Endothelial cell of umbilical vein (primary cell): Measurements from ENCODE around the gene SULT1C4. TPM values are rescaled to one million over a fixed set of nuclear protein-coding genes. Genes with fewer than 3 reads are reported as not detected.

ENCODE experiments used
- BruUV-seq: library from RNA; stranded (reverse); fragments of 400-500 nt; replicated peaks from 2 replicates; lab custom pipeline; 2021; lab: Mats Ljungman, UMichigan
- CTCF ChIA-PET: fragments of 300-600, 350-600 bp; sonication (Branson Sonifier 250); formaldehyde crosslinking; loops from one replicate; lab custom pipeline; 2021; ENCODE audit warnings: antibody characterized with exemption, inconsistent platforms; lab: Charles Lee
- POLR2A ChIA-PET: fragments of 300-600, 350-600 bp; sonication (Branson Sonifier 250); formaldehyde crosslinking; loops from one replicate; lab custom pipeline; 2021; ENCODE audit warnings: antibody characterized with exemption, inconsistent platforms; lab: Charles Lee
- DNase-seq: peaks from one replicate; pipeline ENCODE4 v3.0.0-alpha.2; 2011; ENCODE audit warnings: low read depth, low spot score
- FAIRE-seq: peaks from 2 replicates; lab custom pipeline; 2011; peaks lifted over from hg19 to GRCh38; lab: Jason Lieb, UNC
- H2AFZ ChIP-seq: 2 replicates; pipeline ENCODE4 v1.6.0; 2012; ENCODE audit warnings: low read depth, low read length, control low read depth, inconsistent platforms
- H3K27ac ChIP-seq: 2 replicates; pipeline ENCODE4 v1.5.1; 2011; ENCODE audit warnings: low read depth, mild to moderate bottlenecking, control low read depth, low read length, moderate library complexity; ENCODE audit not compliant: insufficient read depth
- H3K27me3 ChIP-seq, 2 experiments: 2 replicates each; pipeline versions ENCODE4 v1.6.0 to v1.6.1; 2011; ENCODE audit warnings: low read length in 2 of 2, mixed read lengths in 1 of 2; ENCODE audit not compliant: control insufficient read depth in 2 of 2, insufficient read depth in 2 of 2
- H3K36me3 ChIP-seq, 2 experiments: 2 replicates in 1 of 2; 3 replicates in 1 of 2; pipeline ENCODE4 v1.5.1; 2011; ENCODE audit warnings: low read length in 2 of 2, mild to moderate bottlenecking in 1 of 2, moderate library complexity in 1 of 2; ENCODE audit not compliant: control insufficient read depth in 2 of 2, insufficient read depth in 2 of 2; ENCODE audit errors: extremely low read depth in 1 of 2
- H3K4me1 ChIP-seq: 3 replicates; pipeline ENCODE4 v1.5.1; 2011; ENCODE audit warnings: mild to moderate bottlenecking, low read length; ENCODE audit not compliant: control insufficient read depth, insufficient read depth; ENCODE audit errors: extremely low read depth
- H3K4me2 ChIP-seq: 2 replicates; pipeline ENCODE4 v1.6.1; 2011; ENCODE audit warnings: low read length, control low read depth, mixed read lengths; ENCODE audit not compliant: insufficient read depth
- H3K4me3 ChIP-seq, 3 experiments: fragments of 200-600 bp in 1 of 3; sonication (generic), shearing (Covaris generic) in 1 of 3; replicated peaks in 1 of 3; 2 replicates each; pipeline ENCODE4 v1.5.1; 2011 to 2016; ENCODE audit warnings: control low read depth in 3 of 3, low read length in 3 of 3, mild to moderate bottlenecking in 2 of 3, inconsistent platforms in 1 of 3, low read depth in 1 of 3, moderate library complexity in 1 of 3; ENCODE audit not compliant: insufficient read depth in 1 of 3
- H3K79me2 ChIP-seq: 2 replicates; pipeline ENCODE4 v1.6.0; 2012; ENCODE audit warnings: low read length, inconsistent platforms; ENCODE audit not compliant: control insufficient read depth, insufficient read depth
- H3K9ac ChIP-seq: replicated peaks from 2 replicates; pipeline ENCODE3; 2011; ENCODE audit warnings: low read length, control low read depth; ENCODE audit not compliant: insufficient read depth; ENCODE audit errors: extremely low read depth
- H3K9me1 ChIP-seq: replicated peaks from 3 replicates; pipeline ENCODE4 v1.6.0; 2011; ENCODE audit warnings: mild to moderate bottlenecking, low read length; ENCODE audit not compliant: control insufficient read depth, insufficient read depth; ENCODE audit errors: extremely low read depth
- H3K9me3 ChIP-seq: replicated peaks from 2 replicates; pipeline ENCODE4 v1.5.1; 2012; ENCODE audit warnings: low read length, inconsistent platforms; ENCODE audit not compliant: control insufficient read depth, insufficient read depth
- H4K20me1 ChIP-seq: replicated peaks from 2 replicates; pipeline ENCODE3; 2011; ENCODE audit warnings: mild to moderate bottlenecking, low read length; ENCODE audit not compliant: control insufficient read depth, insufficient read depth; ENCODE audit errors: extremely low read depth
- EZH2 ChIP-seq: IDR thresholded peaks from 2 replicates; pipeline ENCODE4 v1.6.1; 2012; ENCODE audit warnings: borderline replicate concordance, low read depth, mild to moderate bottlenecking, moderate library complexity, low read length, inconsistent platforms; ENCODE audit not compliant: severe bottlenecking
- FOS ChIP-seq: IDR thresholded peaks from 2 replicates; pipeline ENCODE4 v1.6.1; 2011; ENCODE audit warnings: mild to moderate bottlenecking, low read length, moderate library complexity, borderline replicate concordance; ENCODE audit not compliant: insufficient read depth
- GATA2 ChIP-seq: IDR thresholded peaks from 2 replicates; pipeline ENCODE4 v1.7.0; 2011; ENCODE audit warnings: low read depth, mild to moderate bottlenecking, moderate library complexity, mixed read lengths, low read length; ENCODE audit not compliant: insufficient read length, insufficient read depth
- JUN ChIP-seq: IDR thresholded peaks from 2 replicates; pipeline ENCODE4 v1.6.1; 2011; ENCODE audit warnings: borderline replicate concordance, low read depth; ENCODE audit not compliant: insufficient read length, insufficient read depth
- MYC ChIP-seq: IDR thresholded peaks from one replicate; pipeline ENCODE4 v1.6.1; 2011; ENCODE audit warnings: mild to moderate bottlenecking, low read depth, low read length
- POLR2A ChIP-seq: IDR thresholded peaks from 2 replicates; pipeline ENCODE4 v1.6.1; 2012; ENCODE audit warnings: low read depth, mild to moderate bottlenecking, control low read depth, low read length
- POLR2AphosphoS5 ChIP-seq: IDR thresholded peaks from 2 replicates; pipeline ENCODE4 v1.6.1; 2012; ENCODE audit warnings: low read depth, mild to moderate bottlenecking, control low read depth, low read length, moderate library complexity; ENCODE audit not compliant: insufficient read depth
- dilution Hi-C: fragments of 300-500 bp; cut with MboI; formaldehyde crosslinking; loops from one replicate; pipeline ENCODE4 v1.15.0; 2019; ENCODE audit warnings: low sequenced_read_pairs; ENCODE audit not compliant: extremely low pct_ligation_motif_present
- intact Hi-C: fragments of 100-400 bp; cut with micrococcal nuclease; formaldehyde crosslinking; loops from one replicate; pipeline ENCODE4 v1.10.0; 2022
- polyA plus RNA-seq, 4 experiments: library from polyadenylated mRNA; depleted of rRNA in 3 of 4; stranded (reverse) in 3 of 4; unstranded in 1 of 4; fragments of >200 nt; gene quantifications; 2 replicates each; pipeline versions ENCODE4 v1.2.1 to v1.2.3, GENCODE V29; 2011 to 2012; ENCODE audit warnings: missing spikeins in 1 of 4
- total RNA-seq: library from RNA; stranded (reverse); gene quantifications from 2 replicates; pipeline ENCODE4 v1.2.3, GENCODE V29; 2021
- TF ChIP-seq, protein P1 (sequence below), 2 donors: IDR thresholded peaks; 1 replicate in 1 of 2; 2 replicates in 1 of 2; pipeline ENCODE4 v1.5.1; 2011; ENCODE audit warnings: low read length in 2 of 2, mild to moderate bottlenecking in 2 of 2, moderate library complexity in 2 of 2, control low read depth in 1 of 2, inconsistent platforms in 1 of 2, low read depth in 1 of 2; ENCODE audit not compliant: insufficient read depth in 1 of 2; ENCODE audit errors: extremely low read depth in 1 of 2
- TF ChIP-seq, protein P2 (sequence below): IDR thresholded peaks from 2 replicates; pipeline ENCODE4 v1.6.1; 2011; ENCODE audit not compliant: insufficient read depth, insufficient read length

Gene SULT1C4
- total and polyA plus RNA-seq, 2 donors (not counting 3 experiments of a cell fraction or from before 2014, with no cell fraction given) = 17.2 to 29.3 TPM

- no peaks in the 10 kb centered on the region for H3K79me2 ChIP-seq
- peaks cover 9 to 11% of the 10 kb centered on the region in 2 experiments for H3K27me3 ChIP-seq
- no peaks in the 10 kb centered on the region for H3K36me3 ChIP-seq
- H3K9ac ChIP-seq = no peak overlapping the region
- ChIA-PET POLR2A (no interaction called here), CTCF (no interaction called here)
- dilution Hi-C loops = no loop called here
- no peaks in the 10 kb centered on the region for H3K4me1 ChIP-seq
- BruUV-seq = no TSS peak
- TF ChIP-seq, protein P1, sequence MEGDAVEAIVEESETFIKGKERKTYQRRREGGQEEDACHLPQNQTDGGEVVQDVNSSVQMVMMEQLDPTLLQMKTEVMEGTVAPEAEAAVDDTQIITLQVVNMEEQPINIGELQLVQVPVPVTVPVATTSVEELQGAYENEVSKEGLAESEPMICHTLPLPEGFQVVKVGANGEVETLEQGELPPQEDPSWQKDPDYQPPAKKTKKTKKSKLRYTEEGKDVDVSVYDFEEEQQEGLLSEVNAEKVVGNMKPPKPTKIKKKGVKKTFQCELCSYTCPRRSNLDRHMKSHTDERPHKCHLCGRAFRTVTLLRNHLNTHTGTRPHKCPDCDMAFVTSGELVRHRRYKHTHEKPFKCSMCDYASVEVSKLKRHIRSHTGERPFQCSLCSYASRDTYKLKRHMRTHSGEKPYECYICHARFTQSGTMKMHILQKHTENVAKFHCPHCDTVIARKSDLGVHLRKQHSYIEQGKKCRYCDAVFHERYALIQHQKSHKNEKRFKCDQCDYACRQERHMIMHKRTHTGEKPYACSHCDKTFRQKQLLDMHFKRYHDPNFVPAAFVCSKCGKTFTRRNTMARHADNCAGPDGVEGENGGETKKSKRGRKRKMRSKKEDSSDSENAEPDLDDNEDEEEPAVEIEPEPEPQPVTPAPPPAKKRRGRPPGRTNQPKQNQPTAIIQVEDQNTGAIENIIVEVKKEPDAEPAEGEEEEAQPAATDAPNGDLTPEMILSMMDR (IDR thresholded peaks at IDR 0.05; ENCODE audit: extremely low read depth in 1 of 2, insufficient read depth in 1 of 2, low read depth in 1 of 2, low read length in 2 of 2) = no peak
- TF ChIP-seq POLR2AphosphoS5 (no peak), POLR2A (no peak)
- no peak for FAIRE-seq
- DNase-seq = no peak
- intact Hi-C loops = no loop called here
- H2AFZ ChIP-seq = no peak overlapping the region
- no peak overlapping the region for H3K4me3 ChIP-seq
- no peaks in the 10 kb centered on the region for H3K9me3 ChIP-seq
- H4K20me1 ChIP-seq = no peaks in the 10 kb centered on the region
- no peak overlapping the region for H3K4me2 ChIP-seq
- no peaks in the 10 kb centered on the region for H3K9me1 ChIP-seq
- no peak overlapping the region for H3K27ac ChIP-seq
Observed at GRCh38 chr2:108423067-108423466, 45.3 kb downstream of the SULT1C4 start.

DNA sequence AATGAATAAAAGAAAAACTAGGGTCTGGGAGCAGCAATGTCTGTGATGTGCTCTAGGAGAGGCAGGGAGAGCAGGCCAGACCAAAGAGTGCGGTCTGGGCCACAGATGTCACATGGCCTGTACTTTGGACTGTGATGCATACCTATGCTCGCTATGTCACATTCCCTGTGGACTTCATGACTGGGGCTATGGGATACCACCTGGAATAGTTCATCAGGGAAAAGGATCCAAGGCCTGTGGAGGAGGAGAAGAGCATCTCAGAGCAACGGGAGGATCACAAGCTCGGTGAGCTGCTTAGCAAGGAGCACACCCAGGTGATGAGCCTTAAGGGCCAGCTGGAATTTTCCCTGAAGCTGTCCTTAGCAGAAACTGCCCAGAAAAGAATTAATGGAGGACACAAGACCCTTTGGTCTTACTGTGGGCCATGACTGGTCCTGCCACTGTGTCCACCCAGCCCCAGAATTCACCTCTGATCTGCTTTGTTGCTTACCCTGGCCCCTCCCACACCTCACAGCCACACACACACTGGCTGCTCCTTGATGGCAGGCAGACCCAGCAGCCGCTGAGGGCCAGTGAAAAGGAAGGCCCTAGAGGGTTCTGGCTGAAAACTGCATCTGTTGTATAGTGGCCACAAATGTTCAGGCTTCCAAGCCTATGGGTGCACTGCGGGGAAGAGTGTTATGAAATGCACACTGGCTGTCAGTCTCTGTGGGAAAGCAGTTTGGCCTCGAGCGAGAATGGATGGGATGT, 45.9 kb downstream of the SULT1C4 start:
- Histone ChIP-seq H3K4me2 (no peak overlapping the region), H2AFZ (no peak overlapping the region), H3K9me1 (no peaks in the 10 kb centered on the region), H3K9ac (no peak overlapping the region), H3K9me3 (no peaks in the 10 kb centered on the region), H3K79me2 (no peaks in the 10 kb centered on the region), H4K20me1 (no peaks in the 10 kb centered on the region), H3K36me3 (no peaks in the 10 kb centered on the region), H3K27me3 (peaks cover 9 to 11% of the 10 kb centered on the region in 2 experiments), H3K27ac (no peak overlapping the region), H3K4me1 (no peaks in the 10 kb centered on the region), H3K4me3 (no peak overlapping the region)
- FAIRE-seq = no peak
- DNase-seq = no peak
- no TSS peak for BruUV-seq
- CTCF ChIA-PET = no interaction called here
- dilution Hi-C loops (no loop called here), intact Hi-C loops (loop anchor here (2.0 kb wide), 1 partner anchor 39 kb away; no protein-coding TSS in a partner anchor)
- TF ChIP-seq, protein P1 (IDR thresholded peaks at IDR 0.05; ENCODE audit: extremely low read depth in 1 of 2, insufficient read depth in 1 of 2, low read depth in 1 of 2, low read length in 2 of 2) = no peak
- TF ChIP-seq MYC (no peak), EZH2 (no peak), JUN (no peak), POLR2A (no peak), FOS (no peak), POLR2AphosphoS5 (no peak), GATA2 (no peak)
- TF ChIP-seq, protein P2, sequence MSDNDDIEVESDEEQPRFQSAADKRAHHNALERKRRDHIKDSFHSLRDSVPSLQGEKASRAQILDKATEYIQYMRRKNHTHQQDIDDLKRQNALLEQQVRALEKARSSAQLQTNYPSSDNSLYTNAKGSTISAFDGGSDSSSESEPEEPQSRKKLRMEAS = no peak
- POLR2A ChIA-PET = no interaction called here
